Activated T-cell treated with anti-CD3 and anti-CD28 coated beads, Interleukin-2, amount 50 U/mL, for 48 hours (primary cell): ENCODE measurements around the gene SLC52A1.
"Not testable (repeated sequence)": the region's sequence is repeated elsewhere in the genome, so short reads cannot be mapped to it uniquely, and the experiment has no call there.

Source experiments
- DNase-seq, 2 experiments: peaks; one replicate each; pipeline ENCODE4 v3.0.0-alpha.2; 2020

SLC52A1 gene

GRCh38 chr17:5035315-5035714 is at the start of gene SLC52A1:
SLC52A1 (minus strand) TSS chr17:5035426; CDS start chr17:5034606, 820 bp downstream.
- no peak for DNase-seq

- no peak for DNase-seq
Measured at GRCh38 chr17:5080591-5080990, 45.4 kb upstream of the SLC52A1 start.

DNA sequence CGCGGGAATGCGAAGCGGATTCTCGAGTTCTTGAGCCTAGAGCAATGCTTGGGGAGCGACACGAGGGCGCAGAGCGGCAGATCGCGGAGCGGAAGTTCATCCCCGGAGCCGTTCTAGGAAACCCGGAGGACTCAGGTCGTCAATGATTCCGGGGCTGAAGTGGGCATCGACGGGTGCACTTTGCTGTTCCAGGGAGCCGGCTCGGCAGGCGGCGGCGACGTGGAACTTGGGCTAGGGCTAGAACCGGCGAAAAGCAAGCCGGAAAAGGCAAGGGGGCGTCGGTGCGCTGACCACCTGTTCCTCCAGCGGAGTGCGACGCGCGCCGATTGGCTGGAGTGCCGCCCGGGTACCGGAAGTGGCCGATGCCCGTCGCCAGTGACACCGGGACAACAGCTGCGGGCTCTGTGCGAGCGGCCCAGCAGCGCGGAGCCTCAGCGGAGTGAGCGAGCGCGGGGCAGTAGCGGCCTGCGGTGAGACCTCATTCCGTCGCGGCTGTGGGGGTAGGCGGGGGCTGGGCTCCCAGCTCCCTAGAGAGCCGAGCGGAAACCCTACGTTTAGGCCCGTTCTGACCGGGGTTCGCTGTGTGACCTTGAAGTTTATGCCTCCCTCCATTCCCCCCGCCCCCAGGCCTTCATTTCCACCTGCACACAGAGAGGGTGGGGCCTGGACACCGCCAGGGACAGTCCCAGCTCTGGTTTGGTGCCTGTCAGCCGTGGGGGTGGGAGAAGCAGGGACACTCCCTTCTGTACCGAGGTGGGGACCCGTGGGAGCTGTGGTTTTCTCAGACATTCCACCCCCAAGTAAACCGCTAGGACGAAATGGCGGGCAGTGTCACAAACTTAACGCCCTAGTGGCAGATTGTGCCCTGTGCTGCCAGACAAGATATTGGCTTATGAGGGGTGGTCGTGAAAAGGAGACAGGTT is 43.1 kb upstream of the SLC52A1 start, which contains the start of gene ZFP3:
Gene ZFP3, plus strand, starts transcription at position 362 of the 923 bp plus-strand sequence. CDS start 13,038 bp downstream, outside the sequence.
- peak; percentile 85 to 87 for DNase-seq

GRCh38 chr17:5077781-5078105 is 42.5 kb upstream of the SLC52A1 start:
- no peak for DNase-seq

DNA sequence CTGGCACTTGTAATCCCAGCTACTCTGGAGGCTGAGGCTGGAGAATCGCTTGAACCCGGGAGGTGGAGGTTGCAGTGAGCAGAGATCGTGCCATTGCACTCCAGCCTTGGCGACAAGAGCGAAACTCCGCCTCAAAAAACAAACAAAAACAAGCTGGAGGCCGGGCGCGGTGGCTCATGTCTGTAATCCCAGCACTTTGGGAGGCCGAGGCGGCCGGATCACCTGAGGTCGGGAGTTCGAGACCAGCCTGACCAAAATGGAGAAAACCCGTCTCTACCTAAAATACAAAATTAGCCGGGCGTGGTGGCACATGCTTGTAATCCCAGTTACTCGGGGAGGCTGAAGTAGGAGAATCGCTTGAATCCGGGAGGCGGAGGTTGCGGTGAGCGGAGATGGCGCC is 42.0 kb upstream of the SLC52A1 start:
- DNase-seq = not testable (repeated sequence)

DNA sequence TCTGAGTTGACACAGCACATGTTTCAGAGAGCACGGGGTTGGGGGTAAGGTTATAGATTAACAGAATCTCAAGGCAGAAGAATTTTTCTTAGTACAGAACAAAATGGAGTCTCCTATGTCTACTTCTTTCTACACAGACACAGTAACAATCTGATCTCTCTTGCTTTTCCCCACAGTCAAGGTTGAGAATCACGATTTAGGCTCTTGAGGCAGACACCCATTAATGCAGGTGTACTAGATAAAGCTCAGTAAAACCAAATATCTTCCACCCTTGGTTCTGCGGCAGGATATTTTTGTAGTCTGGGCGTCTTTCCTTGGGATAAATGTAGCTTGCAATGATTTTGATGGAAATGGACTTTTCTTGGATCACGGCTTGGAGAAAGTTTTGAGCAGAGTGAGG is 40.2 kb upstream of the SLC52A1 start:
- not testable (repeated sequence) for DNase-seq

- no peak for DNase-seq
Measured at GRCh38 chr17:5069724-5070123, 34.5 kb upstream of the SLC52A1 start.

GRCh38 chr17:5068236-5068635 is 33.0 kb upstream of the SLC52A1 start:
- no peak for DNase-seq

GRCh38 chr17:5065227-5065744 is 30.1 kb upstream of the SLC52A1 start:
- DNase-seq = no peak

- no peak for DNase-seq
Measured at GRCh38 chr17:5055543-5055942, 20.3 kb upstream of the SLC52A1 start.

- no peak for DNase-seq
Measured at GRCh38 chr17:5050278-5050677, 15.1 kb upstream of the SLC52A1 start.

DNA sequence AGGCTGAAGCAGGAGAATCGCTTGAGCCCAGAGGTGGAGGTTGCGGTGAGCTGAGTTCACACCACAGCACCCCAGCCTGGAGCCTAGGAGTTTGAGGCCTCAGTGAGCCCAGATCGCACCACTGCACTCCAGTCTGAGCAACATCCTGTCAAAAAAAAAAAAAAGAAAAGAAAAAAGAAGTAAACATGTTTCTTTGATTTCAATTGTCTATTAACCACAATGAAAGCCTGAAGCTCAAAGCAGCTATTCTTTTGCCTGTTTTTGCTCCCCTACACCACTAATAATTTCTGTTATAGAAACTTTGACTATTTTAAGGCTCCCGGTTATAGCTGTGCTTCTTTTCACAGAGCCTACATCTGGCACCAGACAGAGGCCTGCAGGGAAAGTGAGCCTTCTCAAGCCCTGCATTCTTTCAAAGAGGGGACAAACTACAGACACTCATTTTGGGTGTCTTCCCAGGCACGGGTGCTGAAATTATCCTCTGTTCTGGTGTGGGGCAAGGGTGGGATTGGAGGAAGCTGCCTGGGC is 14.2 kb upstream of the SLC52A1 start:
- peak in 1 of 2 experiments; percentile 44 for DNase-seq

DNA sequence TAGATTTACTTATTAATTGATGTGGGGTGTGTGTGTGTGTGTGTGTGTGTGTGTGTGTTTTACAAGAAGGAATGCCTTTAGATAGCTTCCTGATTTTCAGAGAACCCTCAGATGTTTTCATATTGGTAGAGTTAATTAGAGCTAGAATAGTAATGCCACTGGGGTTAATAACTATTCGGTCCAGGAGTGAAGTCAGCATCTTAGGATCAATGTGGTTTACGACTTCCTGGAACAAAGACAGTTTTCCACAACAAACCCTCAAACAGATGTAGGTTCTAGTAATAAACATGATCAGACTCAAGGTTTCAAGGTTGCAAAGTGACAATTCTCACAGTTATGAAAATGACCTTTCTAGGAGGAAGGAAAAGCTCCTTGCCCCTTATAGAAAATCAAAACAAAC is 12.2 kb upstream of the SLC52A1 start:
- DNase-seq = no peak

DNA sequence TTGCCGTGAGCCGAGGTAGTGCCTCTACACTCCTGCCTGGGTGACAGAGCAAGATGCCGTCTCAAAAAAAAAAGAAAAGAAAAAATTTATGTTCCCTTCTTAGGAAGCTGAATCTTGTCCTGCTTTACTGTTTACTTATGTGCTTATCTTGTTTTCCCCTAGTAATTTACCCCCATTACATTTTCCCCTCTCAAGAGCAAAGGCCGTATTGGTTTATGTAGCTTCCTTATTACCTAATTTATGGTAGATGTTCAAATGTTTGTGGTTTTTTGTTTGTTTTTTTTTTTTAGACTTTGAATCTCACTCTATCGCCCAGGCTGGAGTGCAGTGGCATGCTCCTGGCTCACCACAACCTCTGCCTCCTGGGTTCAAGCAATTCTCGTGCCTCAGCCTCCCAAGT is 10.3 kb upstream of the SLC52A1 start:
- no peak for DNase-seq

GRCh38 chr17:5044630-5045029 is 9.4 kb upstream of the SLC52A1 start:
- no peak for DNase-seq

GRCh38 chr17:5043524-5043923 is 8.3 kb upstream of the SLC52A1 start:
- no peak for DNase-seq

GRCh38 chr17:5042157-5043022 is 7.2 kb upstream of the SLC52A1 start:
- DNase-seq = peak in 1 of 2 experiments; percentile 41

DNA sequence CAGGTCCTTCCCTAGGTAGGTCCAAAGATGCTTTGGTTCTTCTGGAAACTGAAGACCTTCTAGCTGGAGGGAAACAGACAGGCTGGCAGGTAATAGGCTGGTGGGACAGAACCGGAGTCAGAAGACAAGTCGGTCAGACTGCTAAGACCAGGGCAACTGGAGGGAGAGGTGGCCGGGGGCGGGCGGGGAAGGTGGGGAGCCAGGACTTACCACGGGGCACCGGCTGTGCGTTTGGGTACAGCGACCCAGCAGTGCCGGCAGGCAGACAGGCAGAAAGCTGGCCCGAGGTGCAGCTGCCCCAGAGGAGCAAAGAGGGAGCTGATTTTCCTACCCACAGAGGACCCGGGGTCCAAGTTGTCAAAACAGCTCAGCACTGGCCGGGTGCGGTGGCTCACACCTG is 575 bp downstream of the SLC52A1 start:
- no peak for DNase-seq

- DNase-seq = no peak
Measured at GRCh38 chr17:5034063-5034462, 1.2 kb downstream of the SLC52A1 start.

DNA sequence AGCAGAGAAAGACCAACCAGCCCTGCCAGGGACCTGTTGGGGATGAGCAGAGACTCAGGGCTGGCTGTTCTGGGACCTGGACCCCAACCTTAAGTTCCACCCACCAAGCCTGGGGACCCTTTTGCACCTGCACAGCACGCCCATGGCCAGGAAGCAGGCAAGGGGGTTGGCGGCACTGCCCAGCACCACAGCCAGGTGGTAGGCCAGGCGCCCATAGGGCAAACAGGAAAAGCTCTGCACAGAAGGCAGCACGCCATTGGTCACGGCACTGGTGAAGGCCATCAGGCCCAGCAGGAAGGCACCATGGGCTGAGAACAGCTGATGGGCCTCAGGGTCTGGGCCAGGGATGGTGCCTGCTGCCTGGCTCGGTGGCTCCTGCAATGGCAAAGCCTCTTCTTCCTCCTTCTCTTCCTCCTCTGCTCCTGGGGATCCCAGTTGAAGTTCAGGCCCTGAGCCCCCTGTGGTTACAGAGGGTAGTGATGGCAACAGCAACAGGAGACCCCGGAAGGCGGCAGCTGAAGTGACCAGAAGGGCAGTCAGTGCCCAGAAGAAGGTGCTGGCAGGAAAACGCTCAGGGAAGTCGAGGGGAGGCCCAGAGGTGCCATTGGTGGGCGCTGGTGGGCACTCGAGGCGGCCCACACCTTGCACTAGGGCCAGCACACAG is 1.7 kb downstream of the SLC52A1 start:
- DNase-seq = no peak

GRCh38 chr17:5032865-5033264 is 2.4 kb downstream of the SLC52A1 start:
- no peak for DNase-seq

DNA sequence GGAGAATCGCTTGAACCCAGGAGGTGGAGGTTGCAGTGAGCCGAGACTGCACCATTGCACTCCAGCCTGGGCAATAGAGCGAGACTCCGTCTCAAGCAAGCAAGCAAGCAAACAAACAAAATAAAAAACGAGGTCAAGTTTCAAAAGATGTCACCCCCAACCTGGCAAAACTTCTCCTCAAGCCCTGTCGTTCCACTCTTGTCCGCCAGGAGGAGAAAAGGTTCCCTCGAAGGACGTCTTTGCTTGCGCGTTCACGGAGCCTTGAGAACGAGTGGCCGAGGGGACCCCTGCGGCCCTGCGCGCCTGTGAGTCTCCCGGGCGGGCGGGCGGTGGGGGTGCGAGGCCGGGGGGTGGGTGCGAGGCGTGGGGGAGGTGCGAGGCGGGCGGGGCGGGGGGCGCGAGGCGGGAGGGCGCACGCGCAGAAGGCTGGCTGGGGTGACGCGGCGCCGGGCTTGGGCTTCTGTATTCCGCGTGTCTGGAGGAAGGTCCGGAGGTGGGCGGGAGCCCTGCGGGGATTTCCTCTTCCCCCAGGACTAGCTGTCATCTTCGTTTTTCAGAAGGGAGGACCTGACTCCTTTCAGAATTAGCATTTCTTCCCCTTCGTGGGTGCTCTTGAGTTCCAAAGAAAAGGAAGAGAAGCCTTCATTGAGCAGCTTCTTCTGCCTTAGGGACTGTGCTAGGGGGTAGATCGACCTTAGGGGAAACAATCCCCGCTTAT is 3.7 kb downstream of the SLC52A1 start:
- peak; percentile 90 to 93 for DNase-seq
